Liver (tissue), 9 donors: ENCODE measurements around the gene R3HCC1L. TPM values are rescaled to one million over a fixed set of nuclear protein-coding genes. Genes with fewer than 3 reads are reported as not detected.

ENCODE experiments used
- DNase-seq: peaks from one replicate; pipeline ENCODE4 v3.0.0-alpha.2; 2017; ENCODE audit warnings: low spot score
- H3K27ac ChIP-seq, 2 donors: one replicate each; pipeline ENCODE4 v1.7.0; 2013; ENCODE audit warnings: inconsistent platforms in 2 of 2, low read length in 2 of 2, control low read depth in 1 of 2, low read depth in 1 of 2, mild to moderate bottlenecking in 1 of 2
- H3K27me3 ChIP-seq, 4 donors: one replicate each; pipeline versions ENCODE4 v1.6.1 to v1.7.0; 2013; ENCODE audit warnings: low read length in 3 of 4, inconsistent platforms in 1 of 4, mild to moderate bottlenecking in 1 of 4, moderate library complexity in 1 of 4; ENCODE audit not compliant: control insufficient read depth in 4 of 4, insufficient read depth in 4 of 4
- H3K36me3 ChIP-seq, 4 donors: one replicate each; pipeline versions ENCODE4 v1.6.1 to v1.7.0; 2013; ENCODE audit warnings: low read length in 3 of 4, mild to moderate bottlenecking in 3 of 4, low read depth in 1 of 4, moderate library complexity in 1 of 4; ENCODE audit not compliant: control insufficient read depth in 4 of 4, insufficient read depth in 3 of 4
- H3K4me1 ChIP-seq, 4 donors: one replicate each; pipeline versions ENCODE4 v1.6.1 to v1.7.0; 2013; ENCODE audit warnings: low read length in 3 of 4, mild to moderate bottlenecking in 3 of 4, moderate library complexity in 1 of 4; ENCODE audit not compliant: control insufficient read depth in 4 of 4, insufficient read depth in 4 of 4
- H3K4me3 ChIP-seq, 3 donors: one replicate each; pipeline versions ENCODE4 v1.6.1 to v1.7.0; 2013; ENCODE audit warnings: low read length in 3 of 3, control low read depth in 1 of 3, low read depth in 1 of 3, mild to moderate bottlenecking in 1 of 3
- H3K9ac ChIP-seq, 2 donors: one replicate each; pipeline ENCODE4 v1.7.0; 2013; ENCODE audit warnings: low read length in 2 of 2, mild to moderate bottlenecking in 2 of 2, moderate library complexity in 2 of 2, control low read depth in 1 of 2, low read depth in 1 of 2
- H3K9me3 ChIP-seq, 4 donors: one replicate each; pipeline versions ENCODE4 v1.6.1 to v1.7.0; 2013; ENCODE audit warnings: low read length in 3 of 4; ENCODE audit not compliant: control insufficient read depth in 4 of 4
- ATF3 ChIP-seq: IDR thresholded peaks from 2 replicates; pipeline ENCODE4 v1.6.1; 2016; ENCODE audit warnings: antibody characterized with exemption
- CTCF ChIP-seq: fragments of 150-350 bp; IDR thresholded peaks from 2 replicates; pipeline ENCODE4 v1.5.1; 2017; ENCODE audit warnings: improper control_type of control experiment, low read depth, low read length; ENCODE audit not compliant: missing input control
- EGR1 ChIP-seq, 2 donors: IDR thresholded peaks; 2 replicates each; pipeline ENCODE4 v1.6.1; 2016 to 2018; ENCODE audit warnings: antibody characterized with exemption in 2 of 2, low read depth in 2 of 2
- FOXA1 ChIP-seq: IDR thresholded peaks from 2 replicates; pipeline ENCODE4 v1.6.1; 2016; ENCODE audit warnings: antibody characterized with exemption
- FOXA2 ChIP-seq: IDR thresholded peaks from 2 replicates; pipeline ENCODE4 v1.6.1; 2016; ENCODE audit warnings: antibody characterized with exemption
- GABPA ChIP-seq, 2 donors: IDR thresholded peaks in 1 of 2; conservative IDR thresholded peaks in 1 of 2; 2 replicates each; pipeline ENCODE4 v1.6.1; 2016; ENCODE audit warnings: antibody characterized with exemption in 2 of 2, mild to moderate bottlenecking in 1 of 2, moderate library complexity in 1 of 2
- HNF4A ChIP-seq, 2 donors: conservative IDR thresholded peaks; 2 replicates each; pipeline ENCODE4 v1.6.1; 2016; ENCODE audit warnings: antibody characterized with exemption in 2 of 2, mild to moderate bottlenecking in 2 of 2
- HNF4G ChIP-seq: IDR thresholded peaks from 2 replicates; pipeline ENCODE4 v1.6.1; 2016; ENCODE audit warnings: antibody characterized with exemption
- JUND ChIP-seq, 2 donors: IDR thresholded peaks; 2 replicates each; pipeline ENCODE4 v1.6.1; 2016; ENCODE audit warnings: antibody characterized with exemption in 2 of 2
- MAX ChIP-seq: IDR thresholded peaks from 2 replicates; pipeline ENCODE4 v1.6.1; 2016; ENCODE audit warnings: antibody characterized with exemption
- NR2F2 ChIP-seq: IDR thresholded peaks from 2 replicates; pipeline ENCODE4 v1.6.1; 2016; ENCODE audit warnings: antibody characterized with exemption
- RAD21 ChIP-seq, 2 donors: IDR thresholded peaks; 2 replicates each; pipeline ENCODE4 v1.6.1; 2016; ENCODE audit warnings: antibody characterized with exemption in 2 of 2, mild to moderate bottlenecking in 2 of 2
- REST ChIP-seq: IDR thresholded peaks from 2 replicates; pipeline ENCODE4 v1.6.1; 2016; ENCODE audit warnings: antibody characterized with exemption, mild to moderate bottlenecking
- RXRA ChIP-seq, 2 donors: IDR thresholded peaks; 2 replicates each; pipeline ENCODE4 v1.6.1; 2017 to 2018; ENCODE audit warnings: antibody characterized with exemption in 2 of 2, mild to moderate bottlenecking in 1 of 2
- SP1 ChIP-seq: IDR thresholded peaks from 2 replicates; pipeline ENCODE4 v1.6.1; 2018; ENCODE audit warnings: antibody characterized with exemption, mild to moderate bottlenecking
- TAF1 ChIP-seq: conservative IDR thresholded peaks from 2 replicates; pipeline ENCODE4 v1.6.1; 2016; ENCODE audit warnings: antibody characterized with exemption, mild to moderate bottlenecking
- YY1 ChIP-seq: IDR thresholded peaks from 2 replicates; pipeline ENCODE4 v1.6.1; 2016; ENCODE audit warnings: antibody characterized with exemption, mild to moderate bottlenecking
- ZBTB33 ChIP-seq: IDR thresholded peaks from 2 replicates; pipeline ENCODE4 v1.6.1; 2016; ENCODE audit warnings: antibody characterized with exemption
- WGBS: extraction: QIAGEN DNeasy Blood & Tissue Kit; methylation state at CpG from one replicate; pipeline ENCODE4 v1.1.7; 2013; 5-methylcytosine and 5-hydroxymethylcytosine counted together
- polyA plus RNA-seq, 2 donors: library from polyadenylated mRNA; stranded (reverse) in 1 of 2; unstranded in 1 of 2; fragments of 200-250 nt in 1 of 2; fragments of >200 nt in 1 of 2; fragmentation: Nextera tagmentation in 1 of 2; extraction: Ambion mirVana in 1 of 2; gene quantifications; one replicate each; pipeline versions ENCODE4 v1.2.1 to v1.2.3, GENCODE V29; 2013 to 2015
- total RNA-seq, 2 donors: library from RNA; depleted of rRNA; stranded (reverse); fragments of >200 nt; gene quantifications; one replicate each; pipeline ENCODE4 v1.2.3, GENCODE V29; 2014
- donor health status: healthy.
- donor health status: healthy.
- donor health status: healthy.
- donor health status: healthy.
- donor health status: healthy.

The R3HCC1L gene
- total and polyA plus RNA-seq, 4 donors: 3.2 to 11.2 (median 7.4) TPM

GRCh38 chr10:98168147-98168546 lies 33.7 kb downstream of the R3HCC1L start (continued):
- no peak for TF ChIP-seq REST
- TF ChIP-seq JUND (IDR thresholded peaks at IDR 0.05): no peak
- no peak for TF ChIP-seq TAF1
- TF ChIP-seq RXRA (IDR thresholded peaks at IDR 0.05): no peak
- no peak for TF ChIP-seq NR2F2
- TF ChIP-seq MAX: no peak
- no peak for TF ChIP-seq RAD21 (IDR thresholded peaks at IDR 0.05)

GRCh38 chr10:98168766-98169165 lies 34.3 kb downstream of the R3HCC1L start:
- DNase-seq: no peak
- Histone ChIP-seq H3K4me3 (no peak overlapping the region), H3K9me3 (no peaks in the 10 kb centered on the region), H3K4me1 (peaks cover 0 to 3% (median 0%) of the 10 kb centered on the region in 4 donors), H3K27ac (no peak overlapping the region), H3K36me3 (peaks cover 7 to 28% (median 21%) of the 10 kb centered on the region in 4 donors), H3K27me3 (no peaks in the 10 kb centered on the region), H3K9ac (no peak overlapping the region)
- TF ChIP-seq RAD21 (IDR thresholded peaks at IDR 0.05) (no peak), REST (no peak), FOXA2 (no peak), ATF3 (no peak), RXRA (IDR thresholded peaks at IDR 0.05) (no peak), JUND (IDR thresholded peaks at IDR 0.05) (no peak), HNF4A (conservative IDR thresholded peaks at IDR 0.05) (no peak), HNF4G (no peak), NR2F2 (no peak), FOXA1 (no peak), CTCF (no peak), TAF1 (no peak), SP1 (no peak), ZBTB33 (no peak), GABPA (IDR thresholded peaks at IDR 0.05 in 1 of 2, conservative IDR thresholded peaks at IDR 0.05 in 1 of 2) (no peak), EGR1 (IDR thresholded peaks at IDR 0.05; ENCODE audit: low read depth in 2 of 2) (no peak), YY1 (no peak), MAX (no peak)
- 87% methylated on average over 3 of the region's 3 CpGs for WGBS
